Brain pericyte (primary cell): ENCODE measurements around the gene ANGEL2.

ENCODE experiments used
- DNase-seq: peaks from one replicate; pipeline ENCODE4 v3.0.0-alpha.2; 2012; ENCODE audit warnings: low read depth, low spot score

ANGEL2 gene

DNA sequence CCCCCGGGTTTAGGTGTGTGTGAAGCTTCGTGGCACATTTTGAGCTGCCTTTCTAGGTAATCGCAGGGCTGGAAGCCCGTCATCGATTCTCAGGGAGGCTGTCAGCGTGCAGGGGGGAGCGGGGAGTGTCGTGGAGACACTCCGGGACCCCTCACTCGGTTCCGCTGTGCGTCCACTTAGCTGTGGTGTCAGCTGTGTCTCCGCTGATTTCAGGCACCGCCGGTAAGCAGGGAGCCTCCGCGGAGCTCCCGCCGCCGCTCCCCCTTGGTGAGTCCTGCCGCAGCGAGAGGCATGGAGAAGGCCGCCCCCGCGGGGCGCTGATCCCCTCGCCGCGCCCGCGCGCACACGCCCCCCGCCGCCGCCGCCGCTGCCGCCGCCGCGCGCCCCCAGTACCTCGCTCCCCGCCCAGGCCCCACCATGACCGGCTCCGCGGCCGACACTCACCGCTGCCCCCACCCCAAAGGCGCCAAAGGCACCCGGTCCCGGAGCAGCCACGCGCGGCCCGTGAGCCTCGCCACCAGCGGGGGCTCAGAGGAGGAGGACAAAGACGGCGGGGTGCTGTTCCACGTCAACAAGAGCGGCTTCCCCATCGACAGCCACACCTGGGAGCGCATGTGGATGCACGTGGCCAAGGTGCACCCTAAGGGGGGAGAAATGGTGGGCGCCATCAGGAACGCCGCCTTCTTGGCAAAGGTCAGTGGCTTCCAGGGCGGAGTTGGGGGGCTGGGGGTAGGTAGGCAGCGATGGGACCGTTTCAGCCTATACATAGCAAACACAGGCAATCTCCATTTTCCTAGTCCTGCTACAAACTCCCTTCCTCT, 64.3 kb downstream of the ANGEL2 start:
- no peak for DNase-seq

DNA sequence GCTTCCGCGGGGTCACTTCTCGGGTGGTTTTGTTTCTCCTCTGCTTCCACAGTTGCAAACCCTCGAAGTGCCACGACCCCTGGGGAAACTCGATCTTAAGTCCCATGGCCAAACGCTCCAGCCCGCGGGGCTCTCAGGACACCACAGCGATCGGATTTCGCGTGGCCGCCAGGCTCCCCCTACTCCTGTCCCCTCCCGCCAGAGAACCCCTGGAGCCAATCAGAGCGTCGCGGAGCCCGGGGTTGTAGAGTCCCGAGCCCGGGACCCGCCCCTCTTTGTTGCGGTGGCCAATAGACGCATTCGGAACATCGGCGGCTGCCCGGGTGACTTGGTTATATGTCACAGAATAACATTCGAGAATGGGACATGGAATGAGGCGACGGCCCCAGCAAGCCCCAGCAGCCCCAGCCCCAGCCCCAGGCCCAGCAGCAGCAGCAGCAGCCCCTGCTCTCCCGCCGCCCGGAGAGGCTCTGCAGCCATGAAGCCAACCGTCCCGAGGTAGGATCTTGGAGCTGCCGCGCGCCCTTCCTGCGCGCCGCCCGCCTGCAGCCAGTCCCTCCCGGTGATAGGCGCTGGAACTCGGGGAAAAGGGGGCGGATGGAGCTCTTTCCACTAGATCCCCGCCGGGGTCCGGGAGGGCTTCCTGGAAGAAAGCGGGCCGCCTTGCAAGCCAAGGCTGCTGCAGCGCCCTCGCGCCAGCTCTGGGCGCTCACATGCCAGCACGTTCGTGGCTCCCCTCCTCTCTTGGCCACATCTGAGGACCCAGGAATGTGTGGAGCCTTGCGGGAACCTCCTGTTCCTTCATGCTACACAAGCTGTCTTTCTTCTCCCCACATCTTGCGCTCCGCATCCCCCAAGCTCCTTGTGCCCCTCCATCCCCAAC, 65.2 kb downstream of the ANGEL2 start, which contains the start of gene VASH2:
TSS of gene VASH2 (plus strand) at position 299 of the 883 bp plus-strand sequence. CDS start 1,002 bp downstream, outside the sequence.
- no peak for DNase-seq

DNA sequence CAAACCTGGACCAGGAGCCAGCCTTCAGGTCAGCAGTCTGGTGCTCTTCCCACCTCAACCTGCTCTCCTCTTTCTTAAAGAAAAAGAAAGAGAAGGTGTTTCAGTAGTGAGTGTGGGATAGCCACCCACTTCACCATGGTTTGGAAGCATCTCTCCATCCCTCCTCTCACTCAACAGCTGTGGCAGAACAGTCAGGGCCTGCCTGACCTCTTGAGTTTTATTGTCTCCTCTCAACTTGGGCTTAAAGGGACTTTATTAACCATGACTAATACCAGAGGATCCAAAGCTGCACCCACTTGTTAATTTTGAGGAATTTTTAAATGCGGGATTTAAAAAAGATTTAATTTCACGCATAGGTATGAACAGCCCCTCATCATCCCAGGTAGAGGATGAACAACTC, 65.9 kb downstream of the ANGEL2 start:
- DNase-seq = no peak

DNA sequence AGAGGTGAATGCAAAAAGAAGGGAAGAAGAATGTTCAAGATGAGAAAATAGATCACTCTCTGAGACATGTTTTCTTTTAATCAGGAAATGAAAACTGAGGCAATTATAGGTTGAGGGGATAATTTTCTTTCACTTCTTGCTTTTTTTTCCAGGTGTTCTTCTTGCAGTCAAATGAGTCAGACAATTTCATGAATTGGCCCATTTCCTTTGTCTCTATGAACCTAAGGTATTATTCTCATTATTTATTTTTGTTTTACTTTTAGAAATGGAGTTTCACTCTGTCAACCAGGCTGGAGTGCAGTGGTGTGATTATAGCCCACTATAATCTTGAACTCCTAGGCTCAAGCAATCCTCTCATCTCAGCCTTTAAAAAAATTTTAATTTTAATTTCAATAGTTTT, 68.8 kb downstream of the ANGEL2 start:
- no peak for DNase-seq

DNA sequence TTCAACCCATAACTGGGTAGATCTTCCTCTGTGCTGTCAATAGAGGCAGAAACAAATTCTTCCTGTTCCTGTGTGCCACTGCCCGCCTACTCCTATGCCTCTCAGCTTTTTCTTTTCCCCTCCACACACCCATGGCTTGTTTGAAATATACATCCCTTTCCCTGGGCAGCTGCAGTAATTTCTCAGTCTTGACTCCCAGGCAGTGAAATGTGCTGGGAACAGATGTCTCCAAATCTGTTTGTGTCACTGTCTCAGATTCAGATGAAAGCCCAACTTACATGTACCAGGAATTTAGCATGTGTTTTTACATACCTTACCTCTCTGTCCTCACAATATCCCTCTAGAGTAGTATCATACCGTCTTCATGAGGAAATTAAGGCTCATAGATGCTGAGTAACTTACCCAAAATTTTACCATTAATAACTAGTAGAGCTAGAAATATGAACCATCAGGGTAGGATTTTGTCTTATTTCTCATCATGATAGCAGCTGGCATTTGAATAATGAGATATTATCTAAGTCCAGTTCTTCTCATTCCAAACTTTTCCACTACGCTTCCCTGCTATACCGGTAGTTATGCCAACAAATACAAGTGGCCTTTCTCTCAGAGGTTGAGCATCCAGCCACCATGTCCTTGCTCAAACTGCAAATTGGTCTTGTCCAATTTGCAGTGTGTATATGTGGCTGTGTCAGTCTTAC, 70.1 kb downstream of the ANGEL2 start:
- DNase-seq = no peak

DNA sequence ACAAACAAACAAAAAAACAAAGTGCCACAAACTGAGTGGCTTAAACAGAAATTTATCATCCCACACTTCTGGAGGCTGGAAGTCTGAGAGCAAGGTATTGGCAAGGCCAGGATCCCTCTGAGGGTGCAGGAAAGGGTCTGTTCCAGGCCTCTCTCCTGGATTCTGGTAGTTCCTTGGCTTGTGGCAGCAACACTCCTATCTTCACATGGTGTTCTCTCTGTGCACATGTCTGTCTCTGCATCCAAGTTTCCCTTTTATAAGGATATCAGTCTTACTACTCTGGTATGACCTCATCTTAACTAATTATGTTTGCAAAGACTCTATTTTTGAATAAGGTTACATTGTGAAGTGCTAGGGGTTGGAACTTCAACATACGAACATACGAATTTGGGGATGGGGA, 70.6 kb downstream of the ANGEL2 start:
- no peak for DNase-seq

DNA sequence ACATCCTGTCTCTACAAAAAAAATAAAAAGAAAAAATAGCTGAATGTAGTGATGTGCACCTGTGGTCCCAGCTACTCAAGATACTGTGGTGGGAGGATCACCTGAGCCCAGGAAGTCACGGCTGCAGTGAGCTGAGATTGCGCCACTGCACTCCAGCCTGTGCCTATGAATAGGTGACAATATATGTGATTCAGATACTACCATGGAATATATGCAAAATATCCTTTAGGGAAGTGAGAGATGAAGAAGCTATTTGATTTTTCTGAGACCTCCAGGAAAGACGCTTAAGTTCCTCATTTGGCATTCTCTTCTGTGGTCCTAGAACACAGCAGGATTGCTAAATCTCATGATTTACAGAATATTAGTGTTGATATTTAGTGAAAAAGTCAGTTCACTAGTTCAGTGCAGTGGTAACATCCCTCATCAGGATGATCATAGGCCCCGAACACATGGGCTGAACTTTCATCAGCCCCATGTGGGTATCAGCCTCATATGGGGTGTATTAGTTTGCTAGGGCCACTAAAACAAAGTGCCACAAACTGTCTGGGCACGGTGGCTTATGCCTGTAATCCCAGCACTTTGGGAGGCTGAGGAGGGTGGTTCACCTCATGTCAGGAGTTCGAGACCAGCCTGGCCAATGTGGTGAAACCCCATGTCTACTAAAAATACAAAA, 71.3 kb downstream of the ANGEL2 start:
- no peak for DNase-seq

DNA sequence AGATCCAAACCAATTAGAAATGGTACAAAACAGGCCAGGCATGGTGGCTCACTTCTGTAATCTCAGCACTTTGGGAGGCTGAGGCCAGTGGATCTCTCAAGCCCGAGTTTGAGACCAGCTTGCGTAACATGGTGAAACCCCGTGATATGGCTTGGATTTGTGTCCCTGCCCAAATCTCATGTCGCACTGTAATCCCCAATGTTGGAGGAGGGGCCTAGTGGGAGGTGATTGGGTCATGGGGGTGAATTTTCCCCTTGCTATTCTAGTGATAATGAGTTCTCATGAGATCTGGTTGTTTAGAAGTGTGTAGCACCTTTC, 72.3 kb downstream of the ANGEL2 start:
- no peak for DNase-seq

DNA sequence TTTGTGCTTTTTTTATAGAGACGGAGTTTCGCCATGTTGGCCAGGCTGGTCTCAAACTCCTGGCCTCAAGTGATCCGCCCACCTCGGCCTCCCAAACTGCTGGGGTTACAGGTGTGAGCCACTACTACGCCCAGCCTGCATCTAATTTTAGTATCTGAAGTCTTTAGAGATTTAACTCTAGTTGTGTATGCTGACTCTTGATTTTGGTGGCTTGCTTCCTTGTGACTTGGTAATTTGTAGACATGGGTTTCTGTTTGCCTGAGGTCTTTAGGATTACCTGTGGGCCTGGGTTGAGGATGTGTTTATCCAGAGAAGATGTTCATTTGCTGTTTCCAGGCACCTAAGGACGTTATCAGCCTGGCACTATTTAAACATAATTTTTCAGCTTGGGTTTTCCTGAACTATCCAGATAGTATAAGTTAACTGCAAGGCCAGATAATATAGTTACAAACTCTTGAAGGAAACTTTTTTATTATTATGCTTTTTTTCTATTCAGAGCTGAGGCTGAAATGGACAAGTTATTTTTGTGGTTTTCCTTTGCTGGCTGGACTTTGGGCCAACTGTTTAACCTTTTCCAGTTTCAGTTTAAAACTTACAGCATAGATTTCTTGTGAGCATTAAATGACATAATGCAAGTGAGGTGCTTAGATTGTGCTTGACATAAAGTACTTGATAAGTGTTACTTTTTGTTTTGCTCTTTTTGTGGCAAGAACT, 72.8 kb downstream of the ANGEL2 start:
- DNase-seq = no peak
